Activated CD8-positive, alpha-beta memory T cell treated with anti-CD3 and anti-CD28 coated beads for 1 hour (primary cell): ENCODE measurements around the gene P4HTM.
"Not testable (repeated sequence)": the region's sequence is repeated elsewhere in the genome, so short reads cannot be mapped to it uniquely, and the experiment has no call there.

Experiments
- DNase-seq, 2 donors: peaks; one replicate each; pipeline ENCODE4 v3.0.0-alpha.2; 2020; ENCODE audit warnings: low read depth in 1 of 2; ENCODE audit errors: extremely low read depth in 1 of 2

P4HTM gene

DNA sequence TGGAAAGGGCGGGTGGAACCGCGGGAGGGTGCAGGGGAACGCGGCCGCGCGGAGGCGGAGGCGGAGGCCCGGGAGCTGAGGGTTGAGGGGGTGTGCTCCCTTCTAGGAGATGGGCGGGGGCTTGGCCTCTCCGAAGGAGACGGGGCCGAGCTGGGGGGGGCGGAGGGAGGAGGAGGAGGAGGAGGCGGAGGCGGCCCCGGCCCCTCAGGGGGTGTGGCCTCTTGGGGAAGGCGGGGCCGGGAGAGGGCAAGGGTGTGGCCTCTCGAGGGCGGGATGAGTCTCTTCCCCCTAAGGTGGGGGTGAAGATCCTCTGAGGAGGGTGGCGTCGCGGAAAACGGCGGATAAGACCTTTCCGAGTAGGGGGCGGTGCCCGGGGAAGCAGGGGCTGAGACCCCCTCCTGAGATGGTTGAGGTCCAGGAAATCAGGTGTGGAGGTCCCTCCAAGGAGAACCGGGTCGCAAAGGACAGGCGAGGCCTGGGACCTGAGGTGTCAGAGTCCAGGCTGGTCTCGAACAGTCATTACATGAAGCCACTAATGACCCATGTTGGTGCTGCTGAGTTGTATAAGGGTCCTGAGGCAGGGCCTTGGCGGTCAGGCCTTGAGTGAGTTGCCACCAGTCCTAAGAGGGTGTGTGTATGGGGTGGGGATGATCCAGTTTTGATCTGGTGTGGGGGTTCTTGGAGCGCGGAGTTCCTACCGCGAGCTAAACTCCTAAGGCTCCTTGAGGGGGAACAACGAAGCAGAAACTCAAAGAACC is 17.9 kb downstream of the P4HTM start:
- peak; percentile 64 to 82 for DNase-seq

DNA sequence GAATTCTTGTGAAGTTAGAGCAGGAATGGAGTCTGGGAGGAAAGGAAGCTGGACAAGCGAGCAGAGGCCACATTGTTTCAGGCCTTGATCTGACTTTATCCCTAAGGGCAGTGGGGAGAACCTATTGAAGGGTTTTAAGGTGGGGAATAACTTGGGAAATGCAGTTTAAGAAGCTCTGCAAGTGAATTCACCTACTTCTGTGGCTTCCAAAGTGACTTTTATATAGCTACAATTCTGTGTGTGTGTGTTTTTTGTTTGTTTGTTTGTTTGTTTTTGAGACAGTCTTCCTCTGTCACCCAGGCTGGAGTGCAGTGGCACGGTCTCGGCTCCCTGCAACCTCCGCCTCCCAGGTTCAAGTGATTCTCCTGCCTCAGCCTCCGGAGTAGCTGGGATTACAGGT is 18.6 kb downstream of the P4HTM start:
- not testable (repeated sequence) for DNase-seq

DNA sequence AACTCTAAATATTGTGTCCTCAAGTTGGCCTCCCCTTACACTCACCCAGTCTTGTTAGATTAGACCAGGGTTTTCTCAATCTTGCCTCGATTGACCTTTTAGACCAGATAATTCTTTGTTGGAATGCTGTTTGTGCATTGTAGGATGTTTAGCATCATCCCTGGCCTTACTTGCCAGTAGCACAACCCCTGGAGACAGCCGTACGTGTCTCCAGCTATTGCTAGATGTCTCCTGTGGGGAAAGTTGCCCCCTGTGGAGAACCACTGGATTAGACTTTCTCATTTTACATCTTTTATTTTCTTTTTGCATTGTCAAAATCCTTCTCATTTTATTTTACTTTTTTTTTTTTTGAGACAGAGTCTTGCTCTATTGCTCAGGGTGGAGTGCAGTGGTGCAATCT is 19.4 kb downstream of the P4HTM start:
- DNase-seq: no peak

DNA sequence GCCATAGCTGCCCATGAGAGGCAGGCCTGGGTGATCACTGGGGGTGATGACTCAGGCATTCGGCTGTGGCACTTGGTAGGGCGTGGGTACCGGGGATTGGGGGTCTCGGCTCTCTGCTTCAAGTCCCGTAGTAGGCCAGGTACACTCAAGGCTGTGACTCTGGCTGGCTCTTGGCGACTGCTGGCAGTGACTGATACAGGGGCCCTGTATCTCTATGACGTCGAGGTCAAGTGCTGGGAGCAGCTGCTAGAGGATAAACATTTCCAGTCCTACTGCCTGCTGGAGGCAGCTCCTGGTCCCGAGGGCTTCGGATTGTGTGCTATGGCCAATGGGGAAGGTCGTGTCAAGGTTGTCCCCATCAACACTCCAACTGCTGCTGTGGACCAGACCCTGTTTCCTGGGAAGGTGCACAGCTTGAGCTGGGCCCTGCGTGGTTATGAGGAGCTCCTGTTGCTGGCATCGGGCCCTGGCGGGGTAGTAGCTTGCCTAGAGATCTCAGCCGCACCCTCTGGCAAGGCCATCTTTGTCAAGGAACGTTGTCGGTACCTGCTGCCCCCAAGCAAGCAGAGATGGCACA is 22.5 kb downstream of the P4HTM start:
- DNase-seq: no peak

DNA sequence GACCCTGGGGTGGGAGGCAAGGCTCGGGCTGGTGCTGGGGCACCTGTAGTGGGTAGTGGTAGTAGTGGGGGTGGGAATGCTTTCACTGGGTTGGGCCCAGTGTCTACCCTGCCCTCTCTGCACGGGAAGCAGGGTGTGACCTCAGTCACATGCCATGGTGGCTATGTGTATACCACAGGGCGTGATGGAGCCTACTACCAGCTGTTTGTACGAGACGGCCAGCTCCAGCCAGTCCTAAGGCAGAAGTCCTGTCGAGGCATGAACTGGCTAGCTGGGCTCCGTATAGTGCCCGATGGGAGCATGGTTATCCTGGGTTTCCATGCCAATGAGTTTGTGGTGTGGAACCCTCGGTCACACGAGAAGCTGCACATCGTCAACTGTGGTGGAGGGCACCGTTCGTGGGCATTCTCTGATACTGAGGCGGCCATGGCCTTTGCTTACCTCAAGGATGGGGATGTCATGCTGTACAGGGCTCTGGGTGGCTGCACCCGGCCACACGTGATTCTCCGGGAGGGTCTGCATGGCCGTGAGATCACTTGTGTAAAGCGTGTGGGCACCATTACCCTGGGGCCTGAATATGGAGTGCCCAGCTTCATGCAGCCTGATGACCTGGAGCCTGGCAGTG is 23.2 kb downstream of the P4HTM start:
- DNase-seq: no peak

DNA sequence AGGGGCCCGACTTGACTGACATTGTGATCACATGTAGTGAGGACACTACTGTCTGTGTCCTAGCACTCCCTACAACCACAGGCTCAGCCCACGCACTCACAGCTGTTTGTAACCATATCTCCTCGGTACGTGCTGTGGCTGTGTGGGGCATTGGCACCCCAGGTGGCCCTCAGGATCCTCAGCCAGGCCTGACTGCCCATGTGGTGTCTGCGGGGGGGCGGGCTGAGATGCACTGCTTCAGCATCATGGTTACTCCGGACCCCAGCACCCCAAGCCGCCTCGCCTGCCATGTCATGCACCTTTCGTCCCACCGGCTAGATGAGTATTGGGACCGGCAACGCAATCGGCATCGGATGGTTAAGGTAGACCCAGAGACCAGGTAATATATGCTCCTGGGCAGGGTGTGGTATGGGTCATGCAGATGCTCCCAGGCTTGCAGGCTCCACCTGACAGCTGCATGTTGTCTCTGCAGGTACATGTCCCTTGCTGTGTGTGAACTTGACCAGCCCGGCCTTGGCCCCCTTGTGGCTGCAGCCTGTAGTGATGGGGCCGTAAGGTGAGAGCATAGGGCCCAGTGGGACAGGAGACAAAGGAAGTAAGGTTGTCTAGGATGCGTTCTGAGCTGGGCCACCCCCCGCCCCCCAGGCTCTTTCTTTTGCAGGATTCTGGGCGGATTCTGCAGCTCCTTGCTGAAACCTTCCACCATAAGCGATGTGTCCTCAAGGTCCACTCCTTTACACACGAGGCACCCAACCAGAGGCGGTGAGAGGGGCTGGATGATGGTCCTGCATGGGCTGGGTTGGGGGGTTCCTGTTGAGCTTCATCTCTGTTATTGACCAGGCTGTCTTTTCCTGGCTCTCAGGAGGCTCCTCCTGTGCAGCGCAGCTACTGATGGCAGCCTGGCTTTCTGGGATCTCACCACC is 24.0 kb downstream of the P4HTM start:
- no peak for DNase-seq

DNA sequence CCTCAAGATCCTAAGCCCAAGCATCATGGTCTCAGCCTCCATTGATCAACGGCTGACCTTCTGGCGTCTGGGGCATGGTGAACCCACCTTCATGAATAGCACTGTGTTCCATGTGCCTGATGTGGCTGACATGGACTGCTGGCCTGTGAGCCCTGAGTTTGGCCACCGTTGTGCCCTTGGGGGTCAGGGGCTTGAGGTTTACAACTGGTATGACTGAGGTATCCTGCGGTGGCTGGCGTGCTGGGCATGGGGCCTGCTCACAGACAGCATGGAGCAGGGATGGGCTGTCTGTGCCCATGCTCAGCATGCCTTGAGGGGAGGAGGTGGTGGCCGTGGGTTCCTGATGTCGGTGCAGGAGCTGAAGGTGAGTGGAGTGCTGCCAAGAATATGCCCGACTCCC is 25.0 kb downstream of the P4HTM start:
- no peak for DNase-seq

DNA sequence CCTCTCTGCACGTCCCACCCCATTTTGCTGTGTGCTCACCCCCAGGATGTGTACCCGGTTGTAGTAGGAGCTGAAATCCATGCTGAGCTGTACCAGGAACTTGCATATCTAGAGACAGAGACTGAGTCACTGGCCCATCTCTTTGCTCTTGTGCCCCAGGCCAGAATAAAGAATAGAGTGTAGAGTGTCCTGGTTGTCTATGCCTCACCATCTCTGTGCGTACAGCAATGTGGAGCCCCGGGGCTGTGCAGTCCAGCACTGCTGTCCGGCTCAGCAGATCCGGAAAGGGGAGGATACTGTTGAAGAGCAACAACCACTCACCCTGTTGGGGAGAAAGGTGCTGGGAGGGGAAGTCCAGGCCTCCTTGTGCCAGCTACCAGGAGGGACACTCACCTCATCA is 25.7 kb downstream of the P4HTM start:
- no peak for DNase-seq

DNA sequence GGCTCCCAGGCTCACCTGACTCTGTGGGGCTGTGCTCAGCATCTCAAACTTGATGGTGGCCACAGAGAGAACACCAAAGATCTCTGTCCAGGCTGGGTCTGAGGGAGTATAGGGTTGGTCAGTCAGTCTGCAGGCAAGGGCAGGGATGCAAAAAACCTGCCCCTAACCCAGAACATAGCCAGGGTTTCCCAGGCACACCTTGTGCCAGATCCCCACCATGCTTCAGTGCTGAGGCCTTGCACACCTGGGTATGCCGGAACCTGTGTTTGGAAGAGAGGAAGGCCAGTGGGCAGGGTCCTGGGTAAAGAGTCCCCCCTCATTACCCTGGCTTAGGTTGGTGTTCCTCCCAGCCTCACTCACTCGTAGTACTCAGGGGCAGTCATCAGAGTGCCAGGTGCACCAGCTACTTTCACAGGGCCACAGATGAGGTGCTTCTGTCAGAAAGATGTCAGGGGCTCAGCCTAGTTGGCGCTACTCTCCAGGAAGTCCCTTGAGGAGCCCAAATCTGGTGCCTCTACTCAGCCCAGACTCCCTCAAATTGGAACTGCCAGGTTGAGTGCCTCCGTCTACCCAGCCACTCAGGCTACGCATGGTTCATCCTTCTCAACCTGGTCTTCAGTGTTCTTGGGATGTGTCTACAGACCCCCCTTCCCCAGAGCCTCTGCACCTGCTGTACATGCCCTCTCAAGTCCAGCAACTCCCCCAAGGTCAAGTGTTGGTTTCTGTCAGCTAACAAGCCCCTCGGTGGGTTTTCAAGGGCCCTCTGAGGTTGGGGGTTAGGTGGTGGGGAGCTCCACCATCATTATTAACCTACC is 26.6 kb downstream of the P4HTM start:
- no peak for DNase-seq

DNA sequence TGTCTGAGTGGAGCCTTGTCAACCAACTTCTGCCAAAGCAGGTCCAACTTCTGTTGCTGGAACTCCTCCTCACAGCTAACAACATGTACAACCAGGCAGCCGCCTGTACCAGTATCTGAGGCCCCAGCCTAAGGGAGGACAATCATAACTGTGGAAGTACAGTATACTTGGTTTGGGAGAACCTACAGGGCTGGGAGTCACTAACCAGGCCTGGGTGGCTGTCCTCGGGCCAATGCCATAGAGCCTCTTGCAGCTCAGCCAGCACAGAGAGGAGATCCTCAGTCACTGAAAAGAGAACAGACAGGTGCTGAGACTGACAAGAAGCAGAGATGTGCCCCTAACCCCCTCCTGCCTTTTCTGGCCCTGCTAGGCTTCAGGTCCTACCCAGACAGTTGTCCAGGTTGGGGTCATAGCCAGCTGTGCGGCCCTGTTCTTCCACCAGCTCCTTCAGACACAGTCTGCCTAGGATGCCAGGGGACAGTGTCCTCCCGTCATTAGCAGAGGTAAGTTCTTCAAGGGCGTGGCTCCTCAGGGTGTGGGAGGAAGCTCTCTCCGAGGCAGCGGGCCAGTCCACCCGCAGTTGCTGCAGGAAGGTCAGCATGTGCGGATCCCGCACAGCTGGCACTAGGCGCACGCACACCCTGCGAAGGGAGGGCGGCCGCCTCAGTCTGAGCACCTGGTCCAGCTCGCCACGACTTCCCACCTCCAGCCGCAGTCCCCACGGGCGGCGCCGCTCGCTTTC is 27.4 kb downstream of the P4HTM start:
- DNase-seq: no peak

DNA sequence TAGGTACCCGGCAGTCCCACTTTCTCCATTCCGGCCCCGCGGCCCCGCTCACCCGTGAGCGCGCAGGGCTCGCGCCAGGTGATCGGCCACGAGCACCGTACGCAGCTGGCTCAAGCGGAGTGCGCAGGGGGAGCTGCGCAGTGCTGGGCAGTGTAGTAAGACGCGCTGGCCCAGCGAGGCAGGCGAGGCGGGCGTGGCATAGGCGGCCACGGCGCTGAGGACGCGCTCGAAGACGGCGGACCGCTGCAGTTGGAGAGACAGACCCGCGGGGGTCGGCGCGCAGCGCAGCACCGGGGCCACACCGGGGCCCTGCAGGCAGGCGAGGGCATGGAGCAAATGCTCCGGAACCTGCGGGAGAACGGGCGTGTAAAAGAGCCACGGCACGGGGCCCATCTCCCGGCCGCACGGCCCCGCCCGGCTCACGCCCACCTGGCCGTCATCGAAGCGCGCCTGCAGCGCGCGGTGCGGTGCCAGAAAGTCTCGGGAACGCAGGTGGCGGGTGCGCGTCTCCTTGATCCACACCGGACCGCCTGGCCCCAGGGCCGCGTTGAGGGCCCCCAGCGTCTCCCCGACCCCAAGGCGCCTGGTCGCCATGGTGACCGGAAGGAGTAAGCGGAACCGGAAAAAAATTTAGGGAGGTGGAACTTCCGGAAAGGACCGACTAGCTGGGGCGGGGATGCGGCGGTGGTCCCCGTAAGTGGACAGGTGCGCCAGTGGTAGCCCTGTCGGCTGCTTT is 28.1 kb downstream of the P4HTM start, which contains the start of gene DALRD3:
TSS of gene DALRD3 (minus strand) at position 610 of the 736 bp plus-strand sequence. CDS start at position 594, 16 bp downstream.
- peak in 1 of 2 donors; percentile 36 for DNase-seq

DNA sequence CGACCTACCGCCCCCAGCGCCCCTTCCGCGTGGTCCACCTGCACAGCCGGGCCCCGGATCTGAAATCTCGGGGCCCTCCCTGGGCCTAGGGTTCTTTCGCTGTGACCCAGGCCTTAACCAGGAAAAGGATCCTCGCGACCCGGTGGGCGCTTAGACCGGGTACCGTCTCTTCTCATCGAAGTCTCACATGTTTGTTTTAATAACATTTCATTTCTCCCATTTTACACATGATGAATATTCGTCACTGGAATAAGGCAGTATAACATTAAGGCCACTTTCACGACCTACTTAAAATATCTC is 28.6 kb downstream of the P4HTM start:
- DNase-seq: no peak

DNA sequence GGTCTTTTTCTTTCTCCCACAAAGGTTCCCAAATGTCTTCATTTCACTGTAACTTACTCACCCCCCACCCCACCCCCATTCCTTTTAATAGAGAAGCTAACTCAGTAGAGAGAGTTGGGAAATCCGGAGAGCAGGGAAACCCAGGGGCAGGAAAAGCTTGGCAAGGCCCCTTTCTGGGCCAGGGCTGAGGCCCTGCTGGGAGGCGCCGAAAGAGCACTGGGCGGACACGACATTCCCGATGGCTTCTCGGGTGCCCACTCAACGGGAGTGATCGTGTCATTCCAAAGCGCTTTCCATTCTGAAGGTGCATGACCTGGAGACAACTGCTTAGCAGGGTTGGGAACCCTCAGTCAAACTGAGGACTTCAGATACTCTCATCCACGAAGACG is 29.9 kb downstream of the P4HTM start:
- DNase-seq: no peak

DNA sequence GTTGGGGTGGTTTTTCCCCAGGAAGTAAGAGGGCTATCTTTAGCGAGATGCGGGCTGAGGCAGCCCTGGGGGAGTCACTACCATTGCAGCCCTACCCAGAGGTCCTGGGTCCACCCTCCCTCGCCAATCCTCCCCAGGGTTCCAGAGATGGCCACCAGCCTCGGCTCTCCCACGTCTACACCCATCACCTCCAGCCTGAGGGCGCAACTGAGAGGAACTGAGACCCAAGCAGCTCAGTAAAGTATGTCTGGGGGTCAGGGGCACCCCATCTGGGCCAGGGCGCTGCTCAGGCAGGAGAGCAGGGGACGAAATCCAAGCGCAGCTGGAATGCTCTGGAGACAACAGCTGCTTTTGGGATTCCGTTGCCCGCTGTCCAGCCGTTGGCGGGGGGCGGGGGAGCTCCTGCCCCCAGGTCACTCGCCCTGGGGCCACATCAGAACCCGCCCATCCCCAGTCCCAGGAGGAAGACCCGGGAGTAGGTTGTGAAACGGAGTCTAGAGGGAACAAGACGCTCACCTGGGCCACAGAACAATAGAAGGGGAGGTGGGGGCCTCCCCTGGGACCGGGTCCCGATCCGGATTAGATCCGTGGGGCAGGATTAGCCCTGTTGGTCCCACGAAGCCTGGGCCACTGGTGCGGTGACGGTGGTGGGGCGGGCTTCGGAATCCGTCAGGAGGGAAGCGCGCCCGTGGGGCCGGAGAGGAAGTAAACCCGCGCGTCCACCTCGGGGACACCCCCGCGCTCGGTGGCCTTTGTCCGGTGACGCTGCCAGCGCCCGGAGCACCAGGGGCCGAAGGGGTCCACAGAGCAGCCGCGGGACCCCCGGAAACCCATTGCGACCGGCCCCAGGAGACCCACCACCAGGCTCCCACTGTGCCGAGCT is 30.5 kb downstream of the P4HTM start:
- no peak for DNase-seq

DNA sequence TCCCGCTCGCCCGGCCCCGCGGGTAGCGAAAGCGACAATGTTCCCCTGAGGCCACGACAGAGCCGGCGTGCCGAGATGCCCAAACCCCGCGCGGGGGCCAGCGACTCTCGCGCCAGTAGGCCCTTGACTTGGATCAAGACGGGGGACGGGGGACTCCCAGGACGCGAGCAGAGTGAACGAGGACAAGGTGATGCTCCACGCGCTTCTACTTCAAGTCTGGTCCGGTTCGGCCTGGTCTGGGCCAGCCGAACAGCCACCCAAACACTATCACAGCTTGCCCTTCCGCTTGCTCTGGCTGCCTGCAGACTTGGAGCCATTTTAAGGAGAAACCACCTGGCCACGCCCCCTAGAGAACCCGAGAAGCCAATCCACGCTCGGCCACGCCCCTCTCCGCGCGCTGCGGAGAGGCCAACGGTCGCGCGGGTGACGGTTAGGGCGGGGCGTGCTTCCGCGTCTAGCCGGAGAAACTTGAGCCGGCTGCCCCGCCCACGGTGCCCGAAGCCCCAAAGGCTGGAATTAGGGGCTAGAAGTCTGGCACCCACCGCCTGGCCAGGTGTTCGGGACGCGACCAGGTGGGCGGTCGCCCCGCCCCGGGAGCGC is 31.3 kb downstream of the P4HTM start:
- peak; percentile 97 to 98 for DNase-seq

DNA sequence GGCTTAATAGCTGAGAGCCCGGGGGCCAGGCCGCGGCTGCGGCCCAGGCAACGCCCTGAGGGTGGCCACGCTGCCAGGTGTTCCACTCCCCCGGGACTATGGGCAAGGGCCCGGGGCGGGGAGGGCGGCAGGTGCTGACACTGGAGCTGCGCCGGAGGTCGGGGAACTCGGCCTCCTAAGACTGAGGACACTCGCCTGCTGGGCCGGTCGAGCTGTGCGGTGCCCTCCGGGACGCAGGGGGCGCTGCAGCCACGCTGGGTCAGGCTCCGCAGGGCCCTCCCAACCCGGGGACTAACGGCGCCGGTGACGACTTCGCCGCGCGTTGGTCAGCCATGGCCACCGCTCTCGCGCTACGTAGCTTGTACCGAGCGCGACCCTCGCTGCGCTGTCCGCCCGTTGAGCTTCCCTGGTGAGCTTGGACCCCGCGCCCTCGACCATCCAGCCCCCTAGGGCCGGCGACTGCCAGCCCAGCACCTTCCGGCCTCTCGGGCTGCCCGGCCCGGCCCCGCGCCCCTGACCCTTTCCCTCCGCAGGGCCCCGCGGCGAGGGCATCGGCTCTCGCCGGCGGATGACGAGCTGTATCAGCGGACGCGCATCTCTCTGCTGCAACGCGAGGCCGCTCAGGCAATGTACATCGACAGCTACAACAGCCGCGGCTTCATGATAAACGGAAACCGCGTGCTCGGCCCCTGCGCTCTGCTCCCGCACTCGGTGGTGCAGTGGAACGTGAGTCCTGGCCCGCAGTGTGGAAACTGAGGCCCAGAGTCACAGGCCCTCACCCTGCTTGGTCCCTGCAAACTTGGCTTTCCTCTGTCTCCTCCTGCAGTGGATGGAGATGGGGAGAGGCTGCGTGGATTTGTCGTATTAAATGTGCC is 32.0 kb downstream of the P4HTM start, which contains the start of gene NDUFAF3:
TSS of gene NDUFAF3 (plus strand) at position 309 of the 875 bp plus-strand sequence. CDS start at position 333, 24 bp downstream.
- peak; percentile 73 to 89 for DNase-seq
